HCT116 (cell line): ENCODE results near the gene MDP1. TPM values are rescaled to one million over a fixed set of nuclear protein-coding genes. Genes with fewer than 3 reads are reported as not detected.

ENCODE experiments used
- ATAC-seq: fragments of 200-7000 bp; cut with Tn5 transposase; 2 replicates; pipeline ENCODE4 v1.9.1; 2020; ENCODE audit warnings: mild to moderate bottlenecking, moderate library complexity
- BruUV-seq: library from RNA; stranded (reverse); fragments of 400-500 nt; replicated peaks from 2 replicates; lab custom pipeline; 2021; lab: Mats Ljungman, UMichigan
- CTCF ChIA-PET: fragments of 300-600 bp; sonication (Branson Sonifier 250); formaldehyde crosslinking; loops from one replicate; lab custom pipeline; 2021; ENCODE audit warnings: antibody characterized with exemption; lab: Charles Lee
- POLR2A ChIA-PET: fragments of 300-600, 350-600 bp; sonication (Branson Sonifier 250); formaldehyde crosslinking; loops from one replicate; lab custom pipeline; 2021; ENCODE audit warnings: antibody characterized with exemption; lab: Charles Lee
- RAD21 ChIA-PET, 2 experiments: fragments of 300-600 bp; sonication (Branson Sonifier 250); formaldehyde crosslinking; loops; one replicate each; lab custom pipeline; 2023; ENCODE audit warnings: low total read pairs in 2 of 2; ENCODE audit not compliant: uncharacterized antibody in 2 of 2, unreplicated experiment in 2 of 2, low non-redundant PET in 1 of 2; lab: Charles Lee
- DNase-seq: peaks from one replicate; pipeline ENCODE4 v3.0.0-alpha.2; 2010; ENCODE audit warnings: low read depth, low spot score
- H2AFZ ChIP-seq: fragments of 200-600 bp; shearing (Covaris generic), sonication (generic); 2 replicates; pipeline ENCODE4 v1.6.1; 2017; ENCODE audit warnings: low read depth, mixed run types, mixed read lengths, antibody characterized with exemption, low read length; ENCODE audit not compliant: poor library complexity, severe bottlenecking
- H3K27ac ChIP-seq: 2 replicates; pipeline ENCODE4 v1.5.1; 2012; ENCODE audit warnings: low read depth, low read length
- H3K27me3 ChIP-seq: fragments of 200-600 bp; sonication (generic); 2 replicates; pipeline ENCODE4 v1.6.1; 2016; ENCODE audit warnings: mixed run types, low read length, mixed read lengths; ENCODE audit not compliant: insufficient read depth
- H3K36me3 ChIP-seq, 2 experiments: fragments of 200-500 bp in 1 of 2; fragments of 200-600 bp in 1 of 2; sonication (Bioruptor generic) in 1 of 2; sonication (generic) in 1 of 2; 2 replicates each; pipeline versions ENCODE4 v1.5.1 to v1.6.1; 2014 to 2016; ENCODE audit warnings: low read length in 2 of 2, inconsistent platforms in 1 of 2, mixed read lengths in 1 of 2, mixed run types in 1 of 2; ENCODE audit not compliant: insufficient read depth in 2 of 2, control insufficient read depth in 1 of 2
- H3K4me1 ChIP-seq, 2 experiments: fragments of 200-600 bp in 1 of 2; sonication (generic) in 1 of 2; 2 replicates each; pipeline versions ENCODE4 v1.5.1 to v1.6.1; 2012 to 2017; ENCODE audit warnings: low read length in 2 of 2, inconsistent platforms in 1 of 2, mild to moderate bottlenecking in 1 of 2, mixed read lengths in 1 of 2, mixed run types in 1 of 2, moderate library complexity in 1 of 2; ENCODE audit not compliant: insufficient read depth in 2 of 2, control insufficient read depth in 1 of 2
- H3K4me2 ChIP-seq: fragments of 200-600 bp; sonication (generic); 2 replicates; pipeline ENCODE4 v1.6.1; 2017; ENCODE audit warnings: mixed run types, low read length, mixed read lengths
- H3K4me3 ChIP-seq, 2 experiments: fragments of 200-600 bp in 1 of 2; sonication (generic) in 1 of 2; replicated peaks in 1 of 2; 2 replicates each; pipeline ENCODE4 v1.5.1; 2011 to 2016; ENCODE audit warnings: low read length in 2 of 2, control low read depth in 1 of 2, low read depth in 1 of 2, mild to moderate bottlenecking in 1 of 2, mixed read lengths in 1 of 2, mixed run types in 1 of 2
- H3K79me2 ChIP-seq: fragments of 200-600 bp; sonication (generic); 2 replicates; pipeline ENCODE4 v1.6.1; 2017; ENCODE audit warnings: mild to moderate bottlenecking, mixed run types, low read length, moderate library complexity, mixed read lengths; ENCODE audit not compliant: insufficient read depth
- H3K9ac ChIP-seq: fragments of 200-600 bp; sonication (generic); 2 replicates; pipeline ENCODE4 v1.6.1; 2016; ENCODE audit warnings: low read length, mixed read lengths
- H3K9me2 ChIP-seq: fragments of 200-600 bp; sonication (generic), shearing (Covaris generic); 2 replicates; pipeline ENCODE4 v1.6.1; 2017; ENCODE audit warnings: mixed run types, mild to moderate bottlenecking, moderate library complexity; ENCODE audit not compliant: insufficient read depth
- H3K9me3 ChIP-seq, 2 experiments: fragments of 200-500 bp in 1 of 2; fragments of 200-600 bp in 1 of 2; sonication (Bioruptor generic) in 1 of 2; sonication (generic) in 1 of 2; 2 replicates each; pipeline ENCODE4 v1.6.1; 2014 to 2017; ENCODE audit warnings: low read length in 2 of 2, mixed read lengths in 2 of 2, inconsistent platforms in 1 of 2, low read depth in 1 of 2, mild to moderate bottlenecking in 1 of 2, mixed run types in 1 of 2, moderate library complexity in 1 of 2; ENCODE audit not compliant: control insufficient read depth in 1 of 2, insufficient read depth in 1 of 2
- H4K20me1 ChIP-seq: fragments of 200-600 bp; sonication (generic), shearing (Covaris generic); 2 replicates; pipeline ENCODE4 v1.6.1; 2017; ENCODE audit warnings: mixed run types, mild to moderate bottlenecking, moderate library complexity; ENCODE audit not compliant: insufficient read depth
- EGR1 ChIP-seq: IDR thresholded peaks from 2 replicates; pipeline ENCODE4 v1.6.1; 2012; ENCODE audit warnings: low read depth
- ELF1 ChIP-seq: IDR thresholded peaks from 2 replicates; pipeline ENCODE4 v1.6.1; 2012; ENCODE audit warnings: low read depth, borderline replicate concordance
- FOSL1 ChIP-seq: IDR thresholded peaks from 2 replicates; pipeline ENCODE4 v1.6.1; 2012; ENCODE audit warnings: low read depth
- POLR2A ChIP-seq: IDR thresholded peaks from 2 replicates; pipeline ENCODE4 v1.7.0; 2011; ENCODE audit warnings: borderline replicate concordance; ENCODE audit not compliant: insufficient read depth, insufficient read length; ENCODE audit errors: extremely low read depth
- POLR2AphosphoS5 ChIP-seq: IDR thresholded peaks from 2 replicates; pipeline ENCODE4 v1.6.1; 2011; ENCODE audit warnings: mild to moderate bottlenecking, low read depth, low read length, moderate library complexity
- RAD21 ChIP-seq: IDR thresholded peaks from 2 replicates; pipeline ENCODE4 v1.6.1; 2012; ENCODE audit warnings: low read depth, mild to moderate bottlenecking
- SIN3A ChIP-seq: IDR thresholded peaks from 2 replicates; pipeline ENCODE4 v1.6.1; 2012; ENCODE audit warnings: low read depth
- SP1 ChIP-seq: IDR thresholded peaks from 2 replicates; pipeline ENCODE4 v1.6.1; 2012; ENCODE audit warnings: low read depth
- SRF ChIP-seq: IDR thresholded peaks from 2 replicates; pipeline ENCODE4 v1.6.1; 2012; ENCODE audit warnings: low read depth
- TCF7L2 ChIP-seq: IDR thresholded peaks from 2 replicates; pipeline ENCODE4 v1.7.0; 2011; ENCODE audit warnings: borderline replicate concordance, inconsistent platforms; ENCODE audit not compliant: insufficient read depth, insufficient read length; ENCODE audit errors: extremely low read depth
- ZFX ChIP-seq: fragments of 450-650 bp; IDR thresholded peaks from 2 replicates; pipeline ENCODE4 v1.6.1; 2017
- ZNF274 ChIP-seq: fragments of 200-500 bp; sonication (Bioruptor generic); IDR thresholded peaks from 2 replicates; pipeline ENCODE4 v1.6.1; 2014; ENCODE audit warnings: mild to moderate bottlenecking, low read depth, low read length, inconsistent platforms
- intact Hi-C: fragments of 100-400 bp; cut with micrococcal nuclease; formaldehyde crosslinking; loops from 2 replicates; pipeline ENCODE4 v1.10.0; 2022
- total RNA-seq: library from RNA; stranded (reverse); gene quantifications from one replicate; pipeline ENCODE4 v1.2.1, GENCODE V29; 2021; ENCODE audit not compliant: unreplicated experiment
- TF ChIP-seq, protein P1 (sequence below): IDR thresholded peaks from 2 replicates; pipeline ENCODE4 v1.6.1; 2011; ENCODE audit warnings: mild to moderate bottlenecking, low read length, moderate library complexity; ENCODE audit not compliant: insufficient replicate concordance; ENCODE audit errors: extremely low read depth
- TF ChIP-seq, protein P2 (sequence below): IDR thresholded peaks from 2 replicates; pipeline ENCODE4 v1.6.1; 2012
- TF ChIP-seq, protein P3 (sequence below), 3 experiments: fragments of 200-600 bp in 1 of 3; sonication (generic) in 1 of 3; IDR thresholded peaks in 2 of 3; conservative IDR thresholded peaks in 1 of 3; 2 replicates each; pipeline ENCODE4 v1.5.1; 2012 to 2017; ENCODE audit warnings: low read depth in 2 of 3, low read length in 2 of 3, antibody characterized with exemption in 1 of 3, borderline replicate concordance in 1 of 3, control low read depth in 1 of 3, mild to moderate bottlenecking in 1 of 3, mixed read lengths in 1 of 3, mixed run types in 1 of 3, moderate library complexity in 1 of 3; ENCODE audit not compliant: insufficient read depth in 1 of 3
- TF ChIP-seq, protein P4 (sequence below): IDR thresholded peaks from 2 replicates; pipeline ENCODE4 v1.6.1; 2012

MDP1 gene
- total RNA-seq, 1 experiment from 2014 or later = 15.9 TPM

DNA sequence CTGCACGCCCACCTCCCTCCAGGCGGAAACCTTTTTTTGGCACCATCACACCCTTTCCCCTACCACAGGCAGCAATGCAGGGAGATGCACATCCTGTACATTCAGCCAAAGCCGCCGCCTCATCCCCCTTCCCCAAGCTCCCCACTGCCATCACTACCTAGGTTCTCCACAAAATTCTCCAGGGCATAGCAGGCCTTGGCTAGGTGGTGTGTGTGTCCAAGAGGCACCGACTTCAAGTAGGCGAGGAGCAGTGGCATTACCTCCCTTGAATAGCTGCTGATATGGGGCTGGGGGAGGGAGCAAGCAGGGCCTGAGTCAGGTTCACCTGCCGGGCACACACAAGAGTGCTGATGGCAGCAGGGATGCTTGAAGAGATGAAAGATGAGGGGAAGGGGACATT is 30.8 kb downstream of the MDP1 start:
- peaks cover 16 to 17% of the 10 kb centered on the region in 2 experiments for H3K4me1 ChIP-seq
- ChIA-PET POLR2A (no interaction called here), CTCF (no interaction called here), RAD21 (no interaction called here)
- no peak for TF ChIP-seq FOSL1
- TF ChIP-seq SRF = no peak
- no peak for TF ChIP-seq SP1
- TF ChIP-seq EGR1 = no peak
- no peak for TF ChIP-seq TCF7L2
- no peak for TF ChIP-seq ZNF274
- TF ChIP-seq ELF1 = no peak
- TF ChIP-seq, protein P1, sequence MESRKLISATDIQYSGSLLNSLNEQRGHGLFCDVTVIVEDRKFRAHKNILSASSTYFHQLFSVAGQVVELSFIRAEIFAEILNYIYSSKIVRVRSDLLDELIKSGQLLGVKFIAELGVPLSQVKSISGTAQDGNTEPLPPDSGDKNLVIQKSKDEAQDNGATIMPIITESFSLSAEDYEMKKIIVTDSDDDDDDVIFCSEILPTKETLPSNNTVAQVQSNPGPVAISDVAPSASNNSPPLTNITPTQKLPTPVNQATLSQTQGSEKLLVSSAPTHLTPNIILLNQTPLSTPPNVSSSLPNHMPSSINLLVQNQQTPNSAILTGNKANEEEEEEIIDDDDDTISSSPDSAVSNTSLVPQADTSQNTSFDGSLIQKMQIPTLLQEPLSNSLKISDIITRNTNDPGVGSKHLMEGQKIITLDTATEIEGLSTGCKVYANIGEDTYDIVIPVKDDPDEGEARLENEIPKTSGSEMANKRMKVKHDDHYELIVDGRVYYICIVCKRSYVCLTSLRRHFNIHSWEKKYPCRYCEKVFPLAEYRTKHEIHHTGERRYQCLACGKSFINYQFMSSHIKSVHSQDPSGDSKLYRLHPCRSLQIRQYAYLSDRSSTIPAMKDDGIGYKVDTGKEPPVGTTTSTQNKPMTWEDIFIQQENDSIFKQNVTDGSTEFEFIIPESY = no peak
- TF ChIP-seq, protein P2, sequence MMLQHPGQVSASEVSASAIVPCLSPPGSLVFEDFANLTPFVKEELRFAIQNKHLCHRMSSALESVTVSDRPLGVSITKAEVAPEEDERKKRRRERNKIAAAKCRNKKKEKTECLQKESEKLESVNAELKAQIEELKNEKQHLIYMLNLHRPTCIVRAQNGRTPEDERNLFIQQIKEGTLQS = no peak
- TF ChIP-seq, protein P3, sequence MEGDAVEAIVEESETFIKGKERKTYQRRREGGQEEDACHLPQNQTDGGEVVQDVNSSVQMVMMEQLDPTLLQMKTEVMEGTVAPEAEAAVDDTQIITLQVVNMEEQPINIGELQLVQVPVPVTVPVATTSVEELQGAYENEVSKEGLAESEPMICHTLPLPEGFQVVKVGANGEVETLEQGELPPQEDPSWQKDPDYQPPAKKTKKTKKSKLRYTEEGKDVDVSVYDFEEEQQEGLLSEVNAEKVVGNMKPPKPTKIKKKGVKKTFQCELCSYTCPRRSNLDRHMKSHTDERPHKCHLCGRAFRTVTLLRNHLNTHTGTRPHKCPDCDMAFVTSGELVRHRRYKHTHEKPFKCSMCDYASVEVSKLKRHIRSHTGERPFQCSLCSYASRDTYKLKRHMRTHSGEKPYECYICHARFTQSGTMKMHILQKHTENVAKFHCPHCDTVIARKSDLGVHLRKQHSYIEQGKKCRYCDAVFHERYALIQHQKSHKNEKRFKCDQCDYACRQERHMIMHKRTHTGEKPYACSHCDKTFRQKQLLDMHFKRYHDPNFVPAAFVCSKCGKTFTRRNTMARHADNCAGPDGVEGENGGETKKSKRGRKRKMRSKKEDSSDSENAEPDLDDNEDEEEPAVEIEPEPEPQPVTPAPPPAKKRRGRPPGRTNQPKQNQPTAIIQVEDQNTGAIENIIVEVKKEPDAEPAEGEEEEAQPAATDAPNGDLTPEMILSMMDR (IDR thresholded peaks at IDR 0.05 in 2 of 3, conservative IDR thresholded peaks at IDR 0.05 in 1 of 3; ENCODE audit: borderline replicate concordance in 1 of 3, insufficient read depth in 1 of 3, low read depth in 2 of 3, low read length in 2 of 3) = no peak
- no peak for TF ChIP-seq ZFX
- TF ChIP-seq, protein P4, sequence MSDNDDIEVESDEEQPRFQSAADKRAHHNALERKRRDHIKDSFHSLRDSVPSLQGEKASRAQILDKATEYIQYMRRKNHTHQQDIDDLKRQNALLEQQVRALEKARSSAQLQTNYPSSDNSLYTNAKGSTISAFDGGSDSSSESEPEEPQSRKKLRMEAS = no peak
- TF ChIP-seq POLR2A = no peak
- no peak for TF ChIP-seq RAD21
- no peak for TF ChIP-seq SIN3A
- TF ChIP-seq POLR2AphosphoS5 = no peak
- H2AFZ ChIP-seq = no peak overlapping the region
- intact Hi-C loops = no loop called here
- DNase-seq (no peak), ATAC-seq (no peak)
- no peak overlapping the region for H3K4me2 ChIP-seq
- no peak overlapping the region for H3K4me3 ChIP-seq
- H3K27me3 ChIP-seq = no peaks in the 10 kb centered on the region
- no peak overlapping the region for H3K27ac ChIP-seq
- peaks cover 37% of the 10 kb centered on the region for H3K79me2 ChIP-seq
- H3K9me2 ChIP-seq = no peaks in the 10 kb centered on the region
- peaks cover 34 to 53% of the 10 kb centered on the region in 2 experiments; a peak in 3 of 4 replicates for H3K36me3 ChIP-seq
- H3K9me3 ChIP-seq = no peaks in the 10 kb centered on the region
- H3K9ac ChIP-seq = no peak overlapping the region
- BruUV-seq = no TSS peak
- no peaks in the 10 kb centered on the region for H4K20me1 ChIP-seq
